Colonic mucosa (tissue), 4 donors: Measurements from ENCODE around the gene CNIH2. TPM values are rescaled to one million over a fixed set of nuclear protein-coding genes. Genes with fewer than 3 reads are reported as not detected.
A peak's percentile ranks its signal among the peaks of the same experiment; 100 is the strongest.
"Not testable (repeated sequence)": the region's sequence is repeated elsewhere in the genome, so short reads cannot be mapped to it uniquely, and the experiment has no call there.

Experiments
- DNase-seq: peaks from one replicate; pipeline ENCODE4 v3.0.0-alpha.2; 2020
- H3K27ac ChIP-seq: fragments of 200-600 bp; one replicate; pipeline ENCODE4 v1.8.0; 2021
- H3K27me3 ChIP-seq: fragments of 200-600 bp; one replicate; pipeline ENCODE4 v1.8.0; 2021
- H3K36me3 ChIP-seq: fragments of 200-600 bp; one replicate; pipeline ENCODE4 v1.8.0; 2021
- H3K4me1 ChIP-seq: fragments of 200-600 bp; one replicate; pipeline ENCODE4 v1.8.0; 2021; ENCODE audit warnings: mild to moderate bottlenecking
- H3K4me3 ChIP-seq: fragments of 200-600 bp; one replicate; pipeline ENCODE4 v1.8.0; 2021
- H3K9ac ChIP-seq, 2 donors: one replicate each; pipeline ENCODE4 v1.7.0; 2013; ENCODE audit warnings: control low read depth in 2 of 2, low read depth in 2 of 2, low read length in 2 of 2
- H3K9me3 ChIP-seq: fragments of 200-600 bp; one replicate; pipeline ENCODE4 v1.8.0; 2021
- intact Hi-C: fragments of 100-400 bp; cut with DNase I; formaldehyde crosslinking; loops from one replicate; pipeline ENCODE4 v1.14.1; 2022
- total RNA-seq, 2 donors: library from RNA; stranded (reverse); fragmentation: NEBNext Ultra II Directional in 1 of 2; extraction: Animal tissue kit (Norgen Biotek cat#: 25700) in 1 of 2; gene quantifications; one replicate each; pipeline ENCODE4 v1.2.1, GENCODE V29; 2021
- TF ChIP-seq, protein P1 (sequence below): fragments of 200-600 bp; IDR thresholded peaks from one replicate; pipeline ENCODE4 v1.8.0; 2022; ENCODE audit warnings: antibody characterized with exemption, mild to moderate bottlenecking
- donor health status: healthy.
- donor health status: DM: no; HTN: no; CAD: no.
- donor health status: DM: no; HTN: no; CAD: no.

Gene CNIH2
- total RNA-seq, 2 donors from 2014 or later, result 0.58 to 0.67 TPM

DNA sequence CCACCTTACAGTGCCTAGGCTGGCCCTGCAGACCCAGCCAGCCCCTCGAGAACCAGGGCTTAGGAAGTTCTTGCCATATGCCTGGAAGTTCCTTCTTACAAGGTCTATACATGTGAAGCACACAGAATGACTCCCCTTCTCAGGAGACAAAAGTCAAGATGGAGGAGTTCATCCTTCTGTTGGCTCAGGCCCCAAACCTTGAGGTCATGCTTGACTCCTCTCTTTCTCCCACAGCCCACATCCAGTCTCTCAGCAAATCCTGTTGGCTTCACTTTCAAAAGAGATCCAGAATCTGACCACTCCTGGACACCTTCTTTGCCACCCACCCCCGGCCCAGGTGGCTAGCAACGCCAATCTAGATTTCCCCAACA, 40.6 kb downstream of the CNIH2 start:
- Histone ChIP-seq H3K9me3 (no peaks in the 10 kb centered on the region), H3K27ac (peak overlapping the region; percentile 57), H3K4me1 (no peaks in the 10 kb centered on the region), H3K27me3 (no peaks in the 10 kb centered on the region), H3K9ac (no peak overlapping the region), H3K4me3 (no peak overlapping the region), H3K36me3 (no peaks in the 10 kb centered on the region)
- no peak for DNase-seq
- TF ChIP-seq, protein P1, sequence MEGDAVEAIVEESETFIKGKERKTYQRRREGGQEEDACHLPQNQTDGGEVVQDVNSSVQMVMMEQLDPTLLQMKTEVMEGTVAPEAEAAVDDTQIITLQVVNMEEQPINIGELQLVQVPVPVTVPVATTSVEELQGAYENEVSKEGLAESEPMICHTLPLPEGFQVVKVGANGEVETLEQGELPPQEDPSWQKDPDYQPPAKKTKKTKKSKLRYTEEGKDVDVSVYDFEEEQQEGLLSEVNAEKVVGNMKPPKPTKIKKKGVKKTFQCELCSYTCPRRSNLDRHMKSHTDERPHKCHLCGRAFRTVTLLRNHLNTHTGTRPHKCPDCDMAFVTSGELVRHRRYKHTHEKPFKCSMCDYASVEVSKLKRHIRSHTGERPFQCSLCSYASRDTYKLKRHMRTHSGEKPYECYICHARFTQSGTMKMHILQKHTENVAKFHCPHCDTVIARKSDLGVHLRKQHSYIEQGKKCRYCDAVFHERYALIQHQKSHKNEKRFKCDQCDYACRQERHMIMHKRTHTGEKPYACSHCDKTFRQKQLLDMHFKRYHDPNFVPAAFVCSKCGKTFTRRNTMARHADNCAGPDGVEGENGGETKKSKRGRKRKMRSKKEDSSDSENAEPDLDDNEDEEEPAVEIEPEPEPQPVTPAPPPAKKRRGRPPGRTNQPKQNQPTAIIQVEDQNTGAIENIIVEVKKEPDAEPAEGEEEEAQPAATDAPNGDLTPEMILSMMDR, result no peak
- intact Hi-C loops, result no loop called here

DNA sequence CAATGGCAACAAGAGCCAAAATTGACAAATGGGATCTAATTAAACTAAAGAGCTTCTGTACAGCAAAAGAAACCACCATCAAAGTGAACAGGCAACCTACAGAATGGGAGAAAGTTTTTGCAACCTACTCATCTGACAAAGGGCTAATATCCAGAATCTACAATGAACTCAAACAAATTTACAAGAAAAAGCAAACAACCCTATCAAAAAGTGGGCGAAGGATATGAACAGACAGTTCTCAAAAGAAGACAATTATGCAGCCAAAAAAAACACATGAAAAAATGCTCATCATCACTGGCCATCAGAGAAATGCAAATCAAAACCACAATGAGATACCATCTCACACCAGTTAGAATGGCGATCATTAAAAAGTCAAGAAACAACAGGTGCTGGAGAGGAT, 42.3 kb downstream of the CNIH2 start:
- H3K36me3 ChIP-seq, intact Hi-C loops, H3K27ac ChIP-seq, DNase-seq, H3K4me3 ChIP-seq, H3K4me1 ChIP-seq, H3K27me3 ChIP-seq, H3K9me3 ChIP-seq, H3K9ac ChIP-seq: not testable (repeated sequence)

DNA sequence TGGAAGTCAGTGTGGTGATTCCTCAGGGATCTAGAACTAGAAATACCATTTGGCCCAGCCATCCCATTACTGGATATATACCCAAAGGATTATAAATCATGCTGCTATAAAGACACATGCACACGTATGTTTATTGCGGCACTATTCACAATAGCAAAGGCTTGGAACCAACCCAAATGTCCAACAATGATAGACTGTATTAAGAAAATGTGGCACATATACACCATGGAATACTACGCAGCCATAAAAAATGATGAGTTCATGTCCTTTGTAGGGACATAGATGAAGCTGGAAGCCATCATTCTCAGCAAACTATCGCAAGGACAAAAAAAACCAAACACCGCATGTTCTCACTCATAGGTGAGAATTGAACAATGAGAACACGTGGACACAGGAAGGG, 42.8 kb downstream of the CNIH2 start:
- H3K4me1 ChIP-seq, intact Hi-C loops, DNase-seq: not testable (repeated sequence)

DNA sequence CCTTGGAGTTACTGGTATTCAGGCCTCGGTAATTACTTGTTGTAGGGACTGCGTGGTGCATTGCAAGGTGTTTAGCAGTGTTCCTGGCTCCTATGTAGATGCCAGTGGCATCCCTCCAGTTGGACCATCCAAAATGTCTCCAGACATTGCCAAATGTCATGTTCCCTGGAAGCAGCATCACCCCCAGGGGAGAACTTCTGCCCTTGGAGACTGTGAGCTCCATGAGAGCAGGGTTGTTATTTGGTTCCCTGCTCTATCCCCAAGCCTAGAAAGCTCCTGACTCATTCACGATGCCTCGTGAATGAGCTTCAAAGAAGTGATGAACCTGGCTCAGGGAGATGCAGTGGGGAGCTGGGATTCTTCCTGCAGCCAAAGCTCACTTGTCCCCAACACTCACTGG, 43.6 kb downstream of the CNIH2 start:
- H3K9ac ChIP-seq, result no peak overlapping the region
- intact Hi-C loops, result no loop called here
- H3K27me3 ChIP-seq, result no peaks in the 10 kb centered on the region
- DNase-seq, result no peak
- no peak overlapping the region for H3K27ac ChIP-seq
- no peak overlapping the region for H3K4me3 ChIP-seq
- no peaks in the 10 kb centered on the region for H3K9me3 ChIP-seq
- TF ChIP-seq, protein P1, result no peak
- H3K4me1 ChIP-seq, result peaks cover 2% of the 10 kb centered on the region
- no peaks in the 10 kb centered on the region for H3K36me3 ChIP-seq

More for the DNA sequence above, 42.8 kb downstream of the CNIH2 start:
- H3K4me3 ChIP-seq, H3K36me3 ChIP-seq, H3K9me3 ChIP-seq, H3K27ac ChIP-seq, H3K27me3 ChIP-seq, H3K9ac ChIP-seq: not testable (repeated sequence)

DNA sequence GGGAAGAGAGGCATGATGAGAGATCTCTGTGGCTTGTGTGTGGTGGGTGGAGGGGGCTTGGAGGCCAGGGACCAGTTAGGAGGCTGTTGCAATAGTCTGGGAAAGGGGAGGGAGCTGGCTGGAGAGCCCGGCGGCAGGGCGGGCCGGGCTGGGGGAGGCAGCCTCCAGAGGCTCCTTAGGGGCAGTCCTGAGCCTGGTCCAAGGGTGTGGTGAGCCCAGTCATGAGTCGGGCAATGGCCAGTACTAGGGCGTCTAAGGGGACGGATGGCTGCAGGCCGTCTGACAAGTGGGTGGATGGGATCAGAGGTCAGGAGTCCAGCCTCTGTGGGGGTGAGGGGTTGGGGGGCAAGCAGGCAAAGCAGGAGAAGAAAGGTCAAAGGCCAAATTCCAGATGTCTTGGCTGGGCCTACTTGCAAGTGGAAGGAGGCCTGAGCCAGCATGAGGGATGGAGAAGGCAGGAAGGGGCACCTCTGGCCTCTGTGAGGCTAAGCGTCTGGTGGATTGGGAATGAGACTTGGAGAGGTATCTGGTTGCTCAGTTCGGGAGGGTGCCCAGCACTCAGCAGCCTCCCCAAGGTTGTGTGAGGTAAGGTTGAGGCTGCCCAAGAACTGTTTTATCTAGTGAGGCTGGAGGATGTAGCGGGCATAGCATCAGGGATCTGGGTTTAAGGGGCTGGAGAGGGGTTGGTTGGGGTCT, 44.9 kb downstream of the CNIH2 start:
- Histone ChIP-seq H3K36me3 (no peaks in the 10 kb centered on the region), H3K9ac (no peak overlapping the region), H3K4me1 (peaks cover 7% of the 10 kb centered on the region), H3K27ac (no peak overlapping the region), H3K4me3 (no peak overlapping the region), H3K9me3 (no peaks in the 10 kb centered on the region), H3K27me3 (no peaks in the 10 kb centered on the region)
- DNase-seq, result no peak
- TF ChIP-seq, protein P1, result no peak
- intact Hi-C loops, result no loop called here

DNA sequence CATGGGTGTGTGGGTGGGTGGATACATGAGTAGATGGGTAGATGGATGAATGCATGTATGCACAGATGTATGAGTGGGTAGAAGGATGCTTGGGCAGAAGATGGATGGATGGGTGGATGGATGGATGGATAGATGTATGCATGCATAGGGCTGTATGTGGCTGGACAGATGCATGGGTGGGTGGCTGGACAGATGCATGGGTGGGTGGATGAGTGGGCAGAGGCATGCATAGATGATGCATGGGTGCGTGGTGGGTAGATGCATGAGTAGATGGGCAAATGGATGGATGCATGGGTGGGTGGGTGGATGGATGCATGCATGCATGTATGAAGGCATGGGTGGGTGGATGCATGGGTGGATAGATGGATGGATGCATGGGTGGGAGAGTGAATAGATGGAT, 45.7 kb downstream of the CNIH2 start:
- Histone ChIP-seq H3K27me3 (no peaks in the 10 kb centered on the region), H3K9ac (no peak overlapping the region), H3K27ac (no peak overlapping the region), H3K9me3 (no peaks in the 10 kb centered on the region), H3K4me1 (peaks cover 14% of the 10 kb centered on the region), H3K36me3 (no peaks in the 10 kb centered on the region), H3K4me3 (no peak overlapping the region)
- TF ChIP-seq, protein P1, result no peak
- no peak for DNase-seq
- intact Hi-C loops, result no loop called here
